HG02642 (cell line): Measurements from ENCODE around the gene TSPAN31.
"Not testable (repeated sequence)": the region's sequence is repeated elsewhere in the genome, so short reads cannot be mapped to it uniquely, and the experiment has no call there.

ENCODE experiments used
- ATAC-seq: cut with Tn5 transposase; IDR thresholded peaks from one replicate; pipeline ENCODE4 v1.9.1; 2021; ENCODE audit warnings: mild to moderate bottlenecking; ENCODE audit not compliant: unreplicated experiment, poor library complexity

TSPAN31 gene

GRCh38 chr12:57721846-57722608, 22.8 kb upstream of the TSPAN31 start:
- not testable (repeated sequence) for ATAC-seq

DNA sequence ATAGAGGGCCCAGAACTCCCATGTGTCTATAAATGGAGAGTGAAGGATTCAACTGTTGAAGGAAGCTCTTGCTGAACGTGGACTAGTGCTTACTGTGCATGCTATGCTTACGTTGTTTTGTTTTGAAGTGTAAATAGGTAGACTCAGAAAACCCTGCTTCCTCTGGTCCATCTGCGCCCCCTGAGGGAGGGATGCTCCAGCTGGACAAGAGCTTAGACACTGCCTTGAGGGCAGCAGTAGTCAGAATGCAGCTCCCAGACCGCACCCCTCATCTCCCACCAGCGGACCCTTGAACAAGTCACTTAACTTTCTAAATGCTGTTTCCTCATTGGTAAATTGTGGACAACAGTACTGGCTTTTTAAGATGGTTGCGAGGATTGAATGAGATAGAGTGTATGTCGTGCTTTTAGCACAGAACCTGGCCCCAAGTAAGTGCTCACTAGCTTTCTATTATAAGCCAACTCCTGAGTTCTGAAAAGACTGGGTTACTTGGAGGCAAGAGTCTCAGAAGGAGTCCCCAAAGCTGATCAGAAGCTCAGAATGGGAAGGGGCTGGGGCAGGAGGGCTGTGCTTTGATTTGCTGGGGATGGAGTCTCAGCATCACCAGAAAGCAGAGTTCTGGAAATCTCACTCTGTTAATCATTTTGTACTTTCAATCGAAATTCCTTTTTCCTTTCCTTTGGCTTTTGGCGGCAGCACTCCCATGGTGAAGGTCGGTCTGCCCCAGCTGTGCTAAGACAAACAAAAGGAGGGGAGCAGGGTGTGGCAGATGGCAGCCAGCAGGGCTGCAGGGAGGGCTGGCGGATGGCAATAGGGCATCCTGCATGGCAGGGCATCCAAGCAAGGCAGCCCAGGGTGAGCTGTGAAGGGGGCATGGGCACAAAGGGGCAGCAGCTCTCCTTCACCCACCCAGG, 21.9 kb upstream of the TSPAN31 start:
- no peak for ATAC-seq

GRCh38 chr12:57723630-57723962, 21.2 kb upstream of the TSPAN31 start:
- ATAC-seq: no peak

GRCh38 chr12:57724003-57724935, 20.6 kb upstream of the TSPAN31 start:
- ATAC-seq: no peak

- no peak for ATAC-seq
Measured at GRCh38 chr12:57724936-57725740, 19.7 kb upstream of the TSPAN31 start.

DNA sequence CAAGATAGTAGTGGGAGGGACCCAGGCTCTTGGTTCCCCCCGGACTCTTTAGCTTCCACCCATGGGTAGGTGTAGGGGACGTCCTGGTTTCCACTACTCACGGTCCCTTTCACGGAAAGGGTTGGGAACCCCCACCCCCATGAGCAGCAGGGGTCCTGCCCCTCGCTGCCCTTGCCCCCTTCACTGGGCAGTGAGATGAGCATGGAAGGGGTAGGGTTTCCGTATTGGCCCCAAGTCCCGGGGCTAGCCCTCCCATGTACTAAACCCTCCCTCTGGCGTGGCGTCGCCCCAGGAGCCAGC, 19.0 kb upstream of the TSPAN31 start:
- no peak for ATAC-seq

DNA sequence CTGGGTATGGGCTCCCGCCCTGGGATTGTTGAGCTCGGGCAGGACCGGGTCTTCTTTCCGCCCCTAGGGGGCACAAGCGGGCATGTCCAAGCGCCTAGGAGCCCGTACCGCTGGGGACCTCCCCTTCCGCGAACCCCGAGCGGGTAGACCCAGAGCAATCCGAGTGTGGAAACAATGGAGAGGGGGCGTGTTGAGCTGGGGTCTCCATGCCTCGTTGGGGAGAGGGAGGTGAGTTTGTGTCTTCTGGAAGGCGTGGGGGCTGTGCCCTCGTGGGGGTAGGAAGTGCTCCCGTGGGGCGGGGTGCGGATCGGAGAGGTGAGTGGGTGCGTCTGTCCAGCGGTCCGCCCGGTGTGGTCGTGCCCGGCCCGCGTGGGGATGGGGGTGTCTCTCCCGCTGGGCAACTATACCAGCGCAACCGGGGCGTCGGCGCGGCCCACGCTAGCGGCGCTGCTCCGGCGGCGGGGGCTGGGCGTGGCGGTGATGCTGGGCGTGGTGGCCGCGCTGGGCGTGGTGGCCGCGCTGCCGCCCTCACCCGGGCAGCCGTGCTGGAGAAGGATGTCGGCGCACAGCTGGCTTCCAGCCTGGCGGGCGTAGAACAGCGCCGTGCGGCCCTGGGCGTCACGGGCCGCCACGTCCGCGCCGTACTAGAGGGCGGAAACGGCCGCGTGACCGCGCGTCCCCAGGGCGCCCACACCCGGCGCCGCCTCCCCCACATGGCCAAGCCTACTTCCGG, 18.5 kb upstream of the TSPAN31 start:
- no peak for ATAC-seq

GRCh38 chr12:57726884-57727757, 17.7 kb upstream of the TSPAN31 start:
- no peak for ATAC-seq

GRCh38 chr12:57727758-57728395, 17.0 kb upstream of the TSPAN31 start:
- no peak for ATAC-seq

DNA sequence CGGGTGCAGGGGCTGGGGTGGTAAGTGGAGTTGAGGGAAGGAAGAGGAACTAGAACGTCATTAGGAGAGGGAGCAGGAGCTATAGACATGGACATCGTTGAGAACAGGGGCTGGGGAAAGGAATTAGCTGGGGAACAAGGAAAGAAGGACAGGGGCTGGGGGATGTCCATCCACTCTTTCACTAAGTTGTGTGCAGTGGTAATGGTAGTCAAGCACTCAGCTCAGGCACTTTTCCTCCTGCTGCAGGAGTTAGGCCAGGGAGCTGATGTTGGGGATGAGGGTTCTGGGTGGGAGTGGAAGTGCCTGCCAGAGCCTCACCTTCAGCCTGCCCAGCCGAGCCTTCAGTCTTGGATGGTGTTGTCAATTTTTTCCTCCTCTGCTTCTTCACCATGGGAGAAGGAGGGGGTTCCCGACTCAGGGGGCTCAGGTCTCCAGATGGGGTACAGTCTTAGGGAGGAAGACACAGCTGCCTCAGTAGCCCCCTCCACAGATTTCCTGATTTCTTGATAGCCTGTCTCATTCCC, 15.5 kb upstream of the TSPAN31 start:
- ATAC-seq: no peak

DNA sequence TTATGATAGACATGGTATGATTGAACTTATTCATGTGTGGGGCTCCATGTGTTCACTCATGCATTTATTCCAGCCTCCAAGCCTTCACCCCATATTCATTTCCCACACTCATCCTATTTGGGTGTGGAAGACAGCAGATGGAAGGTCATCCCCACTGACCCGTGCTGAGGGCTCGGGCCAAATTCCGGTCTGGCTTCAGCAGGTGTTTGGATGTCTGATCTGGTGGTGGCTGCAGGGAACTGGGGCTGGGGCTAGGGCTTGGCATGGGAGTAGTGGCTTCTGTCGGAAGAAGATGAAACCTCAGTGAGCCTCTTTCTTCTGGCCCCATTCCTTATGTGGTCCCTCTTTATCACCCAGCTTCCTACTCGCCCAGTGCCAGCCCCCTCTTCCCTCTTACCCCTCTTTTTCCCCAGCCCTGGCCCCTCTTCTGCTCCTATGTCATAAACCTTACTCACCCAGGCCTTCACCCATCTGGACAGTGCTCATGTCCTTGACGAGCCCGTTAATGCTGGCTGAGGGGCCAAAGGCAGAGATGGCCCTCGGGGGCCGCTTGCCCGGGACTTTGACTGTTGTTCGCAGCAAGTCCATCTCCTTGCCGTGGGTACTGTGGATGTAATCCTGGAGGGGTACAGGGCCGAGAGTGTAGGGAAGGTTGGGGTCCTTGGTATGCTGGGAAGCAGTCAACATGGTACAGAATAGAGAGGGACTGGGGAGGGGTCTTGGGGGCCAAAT, 14.3 kb upstream of the TSPAN31 start:
- no peak for ATAC-seq

GRCh38 chr12:57731411-57732080, 13.3 kb upstream of the TSPAN31 start:
- no peak for ATAC-seq

DNA sequence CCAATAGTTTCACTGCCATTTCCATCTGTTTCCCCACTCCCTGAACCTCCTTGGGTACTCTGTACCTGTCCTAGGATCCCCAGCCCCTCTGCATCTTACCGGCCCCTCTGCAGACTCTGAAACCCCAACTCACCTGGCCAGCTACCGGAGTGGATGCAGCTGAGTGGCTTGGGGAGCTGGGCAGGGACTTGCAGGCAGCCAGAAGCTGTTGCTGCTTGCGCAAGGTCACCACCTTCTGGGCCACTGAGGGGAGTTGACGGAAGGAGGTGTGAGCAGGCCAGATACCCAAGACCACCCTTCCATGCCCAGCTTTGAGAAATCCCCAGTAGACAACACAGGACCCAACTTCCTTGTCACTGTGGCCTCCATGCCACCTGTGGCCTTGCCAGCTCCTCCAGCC, 12.6 kb upstream of the TSPAN31 start:
- ATAC-seq: no peak

GRCh38 chr12:57732726-57733593, 11.9 kb upstream of the TSPAN31 start:
- no peak for ATAC-seq

- no peak for ATAC-seq
Measured at GRCh38 chr12:57733928-57734327, 10.9 kb upstream of the TSPAN31 start.

DNA sequence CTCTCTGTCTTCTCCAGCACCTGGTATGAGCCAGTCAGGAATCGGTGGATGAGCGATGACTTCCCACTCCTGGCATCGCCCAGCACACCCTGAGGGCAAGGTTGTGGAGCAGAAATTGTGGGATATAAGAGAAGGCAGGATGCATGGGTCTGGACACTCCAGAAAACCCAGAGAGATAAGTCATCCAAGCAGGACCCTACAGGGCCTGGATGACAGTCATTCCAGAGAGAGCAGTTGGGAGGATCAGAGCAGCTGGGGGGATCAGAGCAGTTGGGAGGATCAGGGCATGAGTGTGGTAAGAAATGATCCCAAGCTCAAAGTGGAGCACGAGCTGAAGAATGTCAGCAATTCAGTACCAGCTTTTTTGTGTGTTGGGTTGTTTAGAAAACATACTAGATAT, 10.2 kb upstream of the TSPAN31 start:
- no peak for ATAC-seq
